Liver (tissue), 9 donors: ENCODE results near the gene ELAVL1. TPM values are rescaled to one million over a fixed set of nuclear protein-coding genes. Genes with fewer than 3 reads are reported as not detected.

Experiments
- DNase-seq: peaks from one replicate; pipeline ENCODE4 v3.0.0-alpha.2; 2017; ENCODE audit warnings: low spot score
- H3K27ac ChIP-seq, 2 donors: one replicate each; pipeline ENCODE4 v1.7.0; 2013; ENCODE audit warnings: inconsistent platforms in 2 of 2, low read length in 2 of 2, control low read depth in 1 of 2, low read depth in 1 of 2, mild to moderate bottlenecking in 1 of 2
- H3K27me3 ChIP-seq, 4 donors: one replicate each; pipeline versions ENCODE4 v1.6.1 to v1.7.0; 2013; ENCODE audit warnings: low read length in 3 of 4, inconsistent platforms in 1 of 4, mild to moderate bottlenecking in 1 of 4, moderate library complexity in 1 of 4; ENCODE audit not compliant: control insufficient read depth in 4 of 4, insufficient read depth in 4 of 4
- H3K36me3 ChIP-seq, 4 donors: one replicate each; pipeline versions ENCODE4 v1.6.1 to v1.7.0; 2013; ENCODE audit warnings: low read length in 3 of 4, mild to moderate bottlenecking in 3 of 4, low read depth in 1 of 4, moderate library complexity in 1 of 4; ENCODE audit not compliant: control insufficient read depth in 4 of 4, insufficient read depth in 3 of 4
- H3K4me1 ChIP-seq, 4 donors: one replicate each; pipeline versions ENCODE4 v1.6.1 to v1.7.0; 2013; ENCODE audit warnings: low read length in 3 of 4, mild to moderate bottlenecking in 3 of 4, moderate library complexity in 1 of 4; ENCODE audit not compliant: control insufficient read depth in 4 of 4, insufficient read depth in 4 of 4
- H3K4me3 ChIP-seq, 3 donors: one replicate each; pipeline versions ENCODE4 v1.6.1 to v1.7.0; 2013; ENCODE audit warnings: low read length in 3 of 3, control low read depth in 1 of 3, low read depth in 1 of 3, mild to moderate bottlenecking in 1 of 3
- H3K9ac ChIP-seq, 2 donors: one replicate each; pipeline ENCODE4 v1.7.0; 2013; ENCODE audit warnings: low read length in 2 of 2, mild to moderate bottlenecking in 2 of 2, moderate library complexity in 2 of 2, control low read depth in 1 of 2, low read depth in 1 of 2
- H3K9me3 ChIP-seq, 4 donors: one replicate each; pipeline versions ENCODE4 v1.6.1 to v1.7.0; 2013; ENCODE audit warnings: low read length in 3 of 4; ENCODE audit not compliant: control insufficient read depth in 4 of 4
- ATF3 ChIP-seq: IDR thresholded peaks from 2 replicates; pipeline ENCODE4 v1.6.1; 2016; ENCODE audit warnings: antibody characterized with exemption
- EGR1 ChIP-seq, 2 donors: IDR thresholded peaks; 2 replicates each; pipeline ENCODE4 v1.6.1; 2016 to 2018; ENCODE audit warnings: antibody characterized with exemption in 2 of 2, low read depth in 2 of 2
- FOXA1 ChIP-seq: IDR thresholded peaks from 2 replicates; pipeline ENCODE4 v1.6.1; 2016; ENCODE audit warnings: antibody characterized with exemption
- FOXA2 ChIP-seq: IDR thresholded peaks from 2 replicates; pipeline ENCODE4 v1.6.1; 2016; ENCODE audit warnings: antibody characterized with exemption
- GABPA ChIP-seq, 2 donors: IDR thresholded peaks in 1 of 2; conservative IDR thresholded peaks in 1 of 2; 2 replicates each; pipeline ENCODE4 v1.6.1; 2016; ENCODE audit warnings: antibody characterized with exemption in 2 of 2, mild to moderate bottlenecking in 1 of 2, moderate library complexity in 1 of 2
- HNF4A ChIP-seq, 2 donors: conservative IDR thresholded peaks; 2 replicates each; pipeline ENCODE4 v1.6.1; 2016; ENCODE audit warnings: antibody characterized with exemption in 2 of 2, mild to moderate bottlenecking in 2 of 2
- HNF4G ChIP-seq: IDR thresholded peaks from 2 replicates; pipeline ENCODE4 v1.6.1; 2016; ENCODE audit warnings: antibody characterized with exemption
- JUND ChIP-seq, 2 donors: IDR thresholded peaks; 2 replicates each; pipeline ENCODE4 v1.6.1; 2016; ENCODE audit warnings: antibody characterized with exemption in 2 of 2
- MAX ChIP-seq: IDR thresholded peaks from 2 replicates; pipeline ENCODE4 v1.6.1; 2016; ENCODE audit warnings: antibody characterized with exemption
- NR2F2 ChIP-seq: IDR thresholded peaks from 2 replicates; pipeline ENCODE4 v1.6.1; 2016; ENCODE audit warnings: antibody characterized with exemption
- RAD21 ChIP-seq, 2 donors: IDR thresholded peaks; 2 replicates each; pipeline ENCODE4 v1.6.1; 2016; ENCODE audit warnings: antibody characterized with exemption in 2 of 2, mild to moderate bottlenecking in 2 of 2
- RXRA ChIP-seq, 2 donors: IDR thresholded peaks; 2 replicates each; pipeline ENCODE4 v1.6.1; 2017 to 2018; ENCODE audit warnings: antibody characterized with exemption in 2 of 2, mild to moderate bottlenecking in 1 of 2
- SP1 ChIP-seq: IDR thresholded peaks from 2 replicates; pipeline ENCODE4 v1.6.1; 2018; ENCODE audit warnings: antibody characterized with exemption, mild to moderate bottlenecking
- TAF1 ChIP-seq: conservative IDR thresholded peaks from 2 replicates; pipeline ENCODE4 v1.6.1; 2016; ENCODE audit warnings: antibody characterized with exemption, mild to moderate bottlenecking
- YY1 ChIP-seq: IDR thresholded peaks from 2 replicates; pipeline ENCODE4 v1.6.1; 2016; ENCODE audit warnings: antibody characterized with exemption, mild to moderate bottlenecking
- ZBTB33 ChIP-seq: IDR thresholded peaks from 2 replicates; pipeline ENCODE4 v1.6.1; 2016; ENCODE audit warnings: antibody characterized with exemption
- WGBS: extraction: QIAGEN DNeasy Blood & Tissue Kit; methylation state at CpG from one replicate; pipeline ENCODE4 v1.1.7; 2013; 5-methylcytosine and 5-hydroxymethylcytosine counted together
- polyA plus RNA-seq, 2 donors: library from polyadenylated mRNA; stranded (reverse) in 1 of 2; unstranded in 1 of 2; fragments of 200-250 nt in 1 of 2; fragments of >200 nt in 1 of 2; fragmentation: Nextera tagmentation in 1 of 2; extraction: Ambion mirVana in 1 of 2; gene quantifications; one replicate each; pipeline versions ENCODE4 v1.2.1 to v1.2.3, GENCODE V29; 2013 to 2015
- total RNA-seq, 2 donors: library from RNA; depleted of rRNA; stranded (reverse); fragments of >200 nt; gene quantifications; one replicate each; pipeline ENCODE4 v1.2.3, GENCODE V29; 2014
- TF ChIP-seq, protein P1 (sequence below): IDR thresholded peaks from 2 replicates; pipeline ENCODE4 v1.6.1; 2016; ENCODE audit warnings: antibody characterized with exemption, mild to moderate bottlenecking
- TF ChIP-seq, protein P2 (sequence below): fragments of 150-350 bp; IDR thresholded peaks from 2 replicates; pipeline ENCODE4 v1.5.1; 2017; ENCODE audit warnings: improper control_type of control experiment, low read depth, low read length; ENCODE audit not compliant: missing input control
- donor health status: healthy.
- donor health status: healthy.
- donor health status: healthy.
- donor health status: healthy.
- donor health status: healthy.

Gene ELAVL1
- total and polyA plus RNA-seq, 4 donors, result 14.4 to 33.7 (median 19.1) TPM

DNA sequence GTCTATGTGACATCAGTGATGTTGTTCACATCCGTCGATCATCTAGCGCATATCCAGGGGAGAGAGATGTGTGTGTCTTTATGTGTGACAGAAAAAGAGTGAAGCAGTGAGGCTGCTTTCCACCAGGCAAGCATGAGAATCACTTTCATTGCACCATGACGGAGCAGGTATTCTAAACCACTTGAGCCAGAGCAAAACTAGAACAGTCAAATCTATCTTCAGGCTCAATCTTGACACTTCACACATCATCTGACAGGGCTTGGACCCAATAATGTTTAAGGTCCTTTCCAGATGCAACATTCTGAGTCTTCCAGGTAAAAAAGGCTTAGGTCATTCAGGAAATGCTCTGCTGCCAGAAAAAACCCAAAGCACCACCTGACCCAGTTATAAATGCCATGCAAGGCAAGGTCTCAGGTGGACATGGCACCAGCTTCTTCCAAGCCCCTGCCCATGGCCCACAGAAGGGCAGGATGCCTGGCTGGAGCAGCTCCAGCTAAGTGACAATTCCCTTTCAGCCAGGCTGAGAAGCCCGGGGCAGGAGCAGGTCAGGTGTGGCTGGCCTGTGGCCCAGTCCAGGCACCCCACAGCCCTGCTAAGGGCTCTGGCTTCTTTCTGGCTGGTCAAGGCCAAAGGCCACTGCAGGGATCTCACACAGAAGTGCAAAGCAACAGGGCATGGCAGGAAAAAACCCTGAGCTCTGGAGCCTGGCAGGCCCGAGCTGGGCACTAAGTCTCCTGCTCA, 5.0 kb downstream of the ELAVL1 start:
- peaks cover 13 to 61% (median 49%) of the 10 kb centered on the region in 4 donors for H3K4me1 ChIP-seq
- peak overlapping the region in 1 of 2 donors; percentile 32 for H3K27ac ChIP-seq
- H3K9me3 ChIP-seq, result no peaks in the 10 kb centered on the region
- no peaks in the 10 kb centered on the region for H3K36me3 ChIP-seq
- no peaks in the 10 kb centered on the region for H3K27me3 ChIP-seq
- DNase-seq, result no peak
- TF ChIP-seq ATF3, result no peak
- TF ChIP-seq, protein P1, sequence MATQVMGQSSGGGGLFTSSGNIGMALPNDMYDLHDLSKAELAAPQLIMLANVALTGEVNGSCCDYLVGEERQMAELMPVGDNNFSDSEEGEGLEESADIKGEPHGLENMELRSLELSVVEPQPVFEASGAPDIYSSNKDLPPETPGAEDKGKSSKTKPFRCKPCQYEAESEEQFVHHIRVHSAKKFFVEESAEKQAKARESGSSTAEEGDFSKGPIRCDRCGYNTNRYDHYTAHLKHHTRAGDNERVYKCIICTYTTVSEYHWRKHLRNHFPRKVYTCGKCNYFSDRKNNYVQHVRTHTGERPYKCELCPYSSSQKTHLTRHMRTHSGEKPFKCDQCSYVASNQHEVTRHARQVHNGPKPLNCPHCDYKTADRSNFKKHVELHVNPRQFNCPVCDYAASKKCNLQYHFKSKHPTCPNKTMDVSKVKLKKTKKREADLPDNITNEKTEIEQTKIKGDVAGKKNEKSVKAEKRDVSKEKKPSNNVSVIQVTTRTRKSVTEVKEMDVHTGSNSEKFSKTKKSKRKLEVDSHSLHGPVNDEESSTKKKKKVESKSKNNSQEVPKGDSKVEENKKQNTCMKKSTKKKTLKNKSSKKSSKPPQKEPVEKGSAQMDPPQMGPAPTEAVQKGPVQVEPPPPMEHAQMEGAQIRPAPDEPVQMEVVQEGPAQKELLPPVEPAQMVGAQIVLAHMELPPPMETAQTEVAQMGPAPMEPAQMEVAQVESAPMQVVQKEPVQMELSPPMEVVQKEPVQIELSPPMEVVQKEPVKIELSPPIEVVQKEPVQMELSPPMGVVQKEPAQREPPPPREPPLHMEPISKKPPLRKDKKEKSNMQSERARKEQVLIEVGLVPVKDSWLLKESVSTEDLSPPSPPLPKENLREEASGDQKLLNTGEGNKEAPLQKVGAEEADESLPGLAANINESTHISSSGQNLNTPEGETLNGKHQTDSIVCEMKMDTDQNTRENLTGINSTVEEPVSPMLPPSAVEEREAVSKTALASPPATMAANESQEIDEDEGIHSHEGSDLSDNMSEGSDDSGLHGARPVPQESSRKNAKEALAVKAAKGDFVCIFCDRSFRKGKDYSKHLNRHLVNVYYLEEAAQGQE, result no peak
- TF ChIP-seq RAD21 (IDR thresholded peaks at IDR 0.05), result peak; percentile 49 to 52
- peak in 1 of 2 donors; percentile 29 for TF ChIP-seq JUND (IDR thresholded peaks at IDR 0.05)
- no peak for TF ChIP-seq EGR1 (IDR thresholded peaks at IDR 0.05; ENCODE audit: low read depth in 2 of 2)
- no peak for TF ChIP-seq FOXA2
- TF ChIP-seq YY1, result peak; percentile 42
- TF ChIP-seq HNF4A (conservative IDR thresholded peaks at IDR 0.05), result peak; percentile 81 to 89
- peak; percentile 66 for TF ChIP-seq MAX
- no peak for TF ChIP-seq FOXA1
- peak in 1 of 2 donors; percentile 28 for TF ChIP-seq GABPA (IDR thresholded peaks at IDR 0.05 in 1 of 2, conservative IDR thresholded peaks at IDR 0.05 in 1 of 2)
- TF ChIP-seq TAF1, result no peak
- TF ChIP-seq RXRA (IDR thresholded peaks at IDR 0.05), result peak; percentile 84 to 96
- peak; percentile 60 for TF ChIP-seq ZBTB33
- TF ChIP-seq HNF4G, result peak; percentile 59
- TF ChIP-seq NR2F2, result peak; percentile 64
- TF ChIP-seq, protein P2, sequence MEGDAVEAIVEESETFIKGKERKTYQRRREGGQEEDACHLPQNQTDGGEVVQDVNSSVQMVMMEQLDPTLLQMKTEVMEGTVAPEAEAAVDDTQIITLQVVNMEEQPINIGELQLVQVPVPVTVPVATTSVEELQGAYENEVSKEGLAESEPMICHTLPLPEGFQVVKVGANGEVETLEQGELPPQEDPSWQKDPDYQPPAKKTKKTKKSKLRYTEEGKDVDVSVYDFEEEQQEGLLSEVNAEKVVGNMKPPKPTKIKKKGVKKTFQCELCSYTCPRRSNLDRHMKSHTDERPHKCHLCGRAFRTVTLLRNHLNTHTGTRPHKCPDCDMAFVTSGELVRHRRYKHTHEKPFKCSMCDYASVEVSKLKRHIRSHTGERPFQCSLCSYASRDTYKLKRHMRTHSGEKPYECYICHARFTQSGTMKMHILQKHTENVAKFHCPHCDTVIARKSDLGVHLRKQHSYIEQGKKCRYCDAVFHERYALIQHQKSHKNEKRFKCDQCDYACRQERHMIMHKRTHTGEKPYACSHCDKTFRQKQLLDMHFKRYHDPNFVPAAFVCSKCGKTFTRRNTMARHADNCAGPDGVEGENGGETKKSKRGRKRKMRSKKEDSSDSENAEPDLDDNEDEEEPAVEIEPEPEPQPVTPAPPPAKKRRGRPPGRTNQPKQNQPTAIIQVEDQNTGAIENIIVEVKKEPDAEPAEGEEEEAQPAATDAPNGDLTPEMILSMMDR, result no peak
- peak; percentile 79 for TF ChIP-seq SP1
- no peak overlapping the region for H3K9ac ChIP-seq
- H3K4me3 ChIP-seq, result no peak overlapping the region
- 69% methylated on average over 6 of the region's 6 CpGs for WGBS
